ENCODE data around the gene DACT2. TPM values are rescaled to one million over a fixed set of nuclear protein-coding genes. Genes with fewer than 3 reads are reported as not detected.
"Not testable (repeated sequence)": the region's sequence is repeated elsewhere in the genome, so short reads cannot be mapped to it uniquely, and the experiment has no call there.

The DACT2 gene
- polyA plus RNA-seq, 12 donors: 0.26 to 5.4 (median 1.1) TPM; not detected in 2

- DNase-seq: no peak
Observed at GRCh38 chr6:168303982-168304751, 15.4 kb downstream of the DACT2 start.

- DNase-seq: no peak
Observed at GRCh38 chr6:168302534-168302933, 17.0 kb downstream of the DACT2 start.

GRCh38 chr6:168301648-168302398 is 17.8 kb downstream of the DACT2 start:
- no peak for DNase-seq

GRCh38 chr6:168300975-168301647 is 18.5 kb downstream of the DACT2 start:
- DNase-seq: no peak

- DNase-seq: no peak
Observed at GRCh38 chr6:168299541-168300511, 19.8 kb downstream of the DACT2 start.

GRCh38 chr6:168297643-168298042 is 21.9 kb downstream of the DACT2 start:
- DNase-seq: no peak

- DNase-seq: no peak
Observed at GRCh38 chr6:168294901-168295300, 24.7 kb downstream of the DACT2 start.

GRCh38 chr6:168293636-168294530 is 25.7 kb downstream of the DACT2 start:
- DNase-seq: no peak

- peak; percentile 47 for DNase-seq
Observed at GRCh38 chr6:168292826-168293225, 26.8 kb downstream of the DACT2 start.

GRCh38 chr6:168291450-168291849 is 28.1 kb downstream of the DACT2 start:
- DNase-seq: no peak

- DNase-seq: no peak
Observed at GRCh38 chr6:168290095-168290494, 29.5 kb downstream of the DACT2 start.

- DNase-seq: no peak
Observed at GRCh38 chr6:168289571-168289962, 30.0 kb downstream of the DACT2 start.

- DNase-seq: no peak
Observed at GRCh38 chr6:168288781-168289570, 30.6 kb downstream of the DACT2 start.

GRCh38 chr6:168287460-168287859 is 32.1 kb downstream of the DACT2 start:
- DNase-seq: not testable (repeated sequence)

GRCh38 chr6:168286771-168287446 is 32.7 kb downstream of the DACT2 start:
- not testable (repeated sequence) for DNase-seq

GRCh38 chr6:168286116-168286515 is 33.5 kb downstream of the DACT2 start:
- DNase-seq: no peak

GRCh38 chr6:168285456-168285855 is 34.1 kb downstream of the DACT2 start:
- no peak for DNase-seq

GRCh38 chr6:168284187-168284586 is 35.4 kb downstream of the DACT2 start:
- no peak for DNase-seq

GRCh38 chr6:168283686-168284025 is 35.9 kb downstream of the DACT2 start:
- DNase-seq: no peak

All from muscle of arm (tissue), 12 donors.